Smooth muscle cell (in vitro differentiated cells): ENCODE results near the gene ASIC5. TPM values are rescaled to one million over a fixed set of nuclear protein-coding genes. Genes with fewer than 3 reads are reported as not detected.

ENCODE experiments used
- DNase-seq: peaks from one replicate; lab custom pipeline; 2025; ENCODE audit not compliant: unreplicated experiment; lab: John Stamatoyannopoulos, UW
- H2AFZ ChIP-seq: fragments of 200-600 bp; sonication (generic); 2 replicates; pipeline ENCODE4 v1.6.0; 2016; ENCODE audit warnings: antibody characterized with exemption, low read depth, mild to moderate bottlenecking
- H3F3A ChIP-seq: fragments of 200-600 bp; sonication (generic); 2 replicates; pipeline ENCODE4 v1.6.0; 2017; ENCODE audit warnings: antibody characterized with exemption, low read depth
- H3K27ac ChIP-seq: fragments of 200-600 bp; sonication (generic); 2 replicates; pipeline ENCODE4 v1.5.1; 2016; ENCODE audit warnings: low read depth, mild to moderate bottlenecking
- H3K27me3 ChIP-seq: fragments of 200-600 bp; sonication (generic); 2 replicates; pipeline ENCODE4 v1.6.1; 2016; ENCODE audit warnings: low read depth, mild to moderate bottlenecking
- H3K36me3 ChIP-seq: fragments of 200-600 bp; sonication (generic); 2 replicates; pipeline ENCODE4 v1.5.1; 2016; ENCODE audit warnings: low read depth
- H3K4me1 ChIP-seq: fragments of 200-600 bp; sonication (generic); 2 replicates; pipeline ENCODE4 v1.5.1; 2016; ENCODE audit warnings: low read depth
- H3K4me2 ChIP-seq: fragments of 200-600 bp; sonication (generic); 2 replicates; pipeline ENCODE4 v1.6.0; 2016; ENCODE audit warnings: mild to moderate bottlenecking
- H3K4me3 ChIP-seq: fragments of 200-600 bp; sonication (generic); 2 replicates; pipeline ENCODE4 v1.5.1; 2016; ENCODE audit warnings: mild to moderate bottlenecking
- H3K79me2 ChIP-seq: fragments of 200-600 bp; sonication (generic); 2 replicates; pipeline ENCODE4 v1.6.0; 2016; ENCODE audit warnings: low read depth, mild to moderate bottlenecking
- H3K9ac ChIP-seq: fragments of 200-600 bp; sonication (generic); 2 replicates; pipeline ENCODE4 v1.6.0; 2016; ENCODE audit warnings: low read depth
- H3K9me3 ChIP-seq: fragments of 200-600 bp; sonication (generic); replicated peaks from 2 replicates; pipeline ENCODE4 v1.5.1; 2016; ENCODE audit warnings: low read depth
- H4K20me1 ChIP-seq: fragments of 200-600 bp; sonication (generic); 2 replicates; pipeline ENCODE4 v1.6.0; 2016; ENCODE audit warnings: low read depth
- CTCF ChIP-seq: fragments of 200-600 bp; sonication (generic); IDR thresholded peaks from 2 replicates; pipeline ENCODE4 v1.5.1; 2017; ENCODE audit warnings: borderline replicate concordance, mild to moderate bottlenecking, antibody characterized with exemption; ENCODE audit not compliant: insufficient read depth, poor library complexity, severe bottlenecking
- WGBS: methylation state at CpG from one replicate; pipeline ENCODE4 v1.1.7; 2016; ENCODE audit warnings: low lambda C conversion rate; 5-methylcytosine and 5-hydroxymethylcytosine counted together
- polyA plus RNA-seq: library from polyadenylated mRNA; unstranded; fragments of >200 nt; fragmentation: Nextera tagmentation; extraction: Ambion mirVana; gene quantifications from 2 replicates; pipeline ENCODE4 v1.2.1, GENCODE V29; 2016
- total RNA-seq: library from RNA; depleted of rRNA; stranded (reverse); fragments of >200 nt; gene quantifications from 2 replicates; pipeline ENCODE4 v1.2.3, GENCODE V29; 2014

ASIC5 gene
- total and polyA plus RNA-seq, 2 experiments from 2014 or later: not detected

DNA sequence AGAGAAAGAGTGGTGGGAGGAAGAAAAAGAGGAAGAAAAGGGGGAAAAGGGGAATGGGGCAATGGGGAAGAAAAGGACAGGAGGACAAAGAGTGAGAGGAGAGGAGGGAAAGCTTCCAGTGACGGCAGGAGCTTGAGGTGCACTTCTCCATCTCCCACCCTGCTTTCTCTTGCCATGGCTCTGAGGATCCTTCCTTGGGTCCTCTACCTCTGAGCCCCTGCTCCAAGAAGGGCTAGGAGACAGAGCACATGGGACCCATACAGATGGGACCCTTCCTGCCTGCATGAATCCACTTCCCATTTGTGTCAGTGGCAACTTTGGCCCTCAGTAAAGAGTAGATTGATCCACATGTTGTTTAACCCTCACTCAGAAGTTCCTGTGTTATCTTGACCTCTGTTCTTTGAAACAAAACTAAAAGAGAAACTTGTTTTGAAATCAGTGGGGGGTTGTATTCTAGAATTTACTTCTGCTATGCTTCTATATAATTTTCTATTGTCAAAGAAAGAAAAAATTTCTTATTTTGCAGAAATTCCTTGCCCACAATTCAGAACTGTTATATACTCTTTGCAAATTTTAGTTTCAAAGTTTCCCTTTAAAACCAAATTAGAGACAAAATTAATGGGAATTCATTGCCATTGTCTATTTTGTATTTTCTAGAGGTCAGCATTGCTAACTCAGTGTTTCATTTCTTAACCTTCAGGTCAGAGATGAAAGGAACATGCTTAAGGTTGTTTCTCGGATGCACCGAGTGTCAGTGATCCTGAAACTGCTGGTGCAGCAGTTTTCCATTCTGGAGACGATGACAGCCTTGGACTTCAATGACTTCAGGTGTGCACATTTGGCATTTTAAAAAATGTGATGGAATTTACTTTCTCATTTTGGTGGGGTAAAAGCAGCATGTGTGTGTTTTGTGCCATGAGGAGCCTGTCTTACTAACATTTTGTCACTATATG is 42.4 kb upstream of the ASIC5 start:
- no peak for TF ChIP-seq CTCF
- Histone ChIP-seq H3F3A (peaks cover 12% of the 10 kb centered on the region), H3K4me3 (no peak overlapping the region), H3K4me1 (peaks cover 12% of the 10 kb centered on the region), H2AFZ (no peak overlapping the region), H3K27me3 (no peaks in the 10 kb centered on the region), H3K4me2 (peak overlapping the region; percentile 79), H4K20me1 (no peaks in the 10 kb centered on the region), H3K9ac (no peak overlapping the region), H3K9me3 (no peaks in the 10 kb centered on the region), H3K27ac (peak overlapping the region; percentile 94), H3K36me3 (no peaks in the 10 kb centered on the region), H3K79me2 (peaks cover 30% of the 10 kb centered on the region)
- DNase-seq: no peak
- over 99% methylated on average over 4 of the region's 4 CpGs for WGBS

DNA sequence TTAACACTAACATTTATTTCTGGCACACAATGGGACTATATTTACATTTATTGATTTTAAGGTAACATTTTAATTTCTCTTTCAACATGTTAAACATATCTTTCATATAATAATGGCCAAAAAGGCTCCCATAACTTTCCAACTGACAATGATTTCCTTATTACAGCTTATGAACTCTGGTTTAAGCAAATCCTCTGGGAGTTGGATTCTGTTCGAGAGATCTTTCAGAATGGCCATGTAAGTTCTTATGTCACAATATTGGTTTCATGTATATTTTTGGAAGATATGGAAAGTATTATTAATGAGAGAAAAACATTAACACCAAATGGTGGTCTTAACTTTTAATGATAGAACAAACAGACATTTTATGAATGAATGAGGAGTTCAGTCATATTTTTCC is 41.5 kb upstream of the ASIC5 start:
- TF ChIP-seq CTCF: no peak
- Histone ChIP-seq H3K4me2 (peak overlapping the region; percentile 79), H3K4me3 (peak overlapping the region; percentile 50), H3K36me3 (no peaks in the 10 kb centered on the region), H3K27ac (peak overlapping the region; percentile 94), H2AFZ (no peak overlapping the region), H3K79me2 (peaks cover 30% of the 10 kb centered on the region), H3K9ac (peak overlapping the region; percentile 83), H4K20me1 (no peaks in the 10 kb centered on the region), H3F3A (peaks cover 10% of the 10 kb centered on the region), H3K9me3 (no peaks in the 10 kb centered on the region), H3K27me3 (no peaks in the 10 kb centered on the region), H3K4me1 (peaks cover 12% of the 10 kb centered on the region)
- 87% methylated on average over 1 of the region's 1 CpG for WGBS
- no peak for DNase-seq

DNA sequence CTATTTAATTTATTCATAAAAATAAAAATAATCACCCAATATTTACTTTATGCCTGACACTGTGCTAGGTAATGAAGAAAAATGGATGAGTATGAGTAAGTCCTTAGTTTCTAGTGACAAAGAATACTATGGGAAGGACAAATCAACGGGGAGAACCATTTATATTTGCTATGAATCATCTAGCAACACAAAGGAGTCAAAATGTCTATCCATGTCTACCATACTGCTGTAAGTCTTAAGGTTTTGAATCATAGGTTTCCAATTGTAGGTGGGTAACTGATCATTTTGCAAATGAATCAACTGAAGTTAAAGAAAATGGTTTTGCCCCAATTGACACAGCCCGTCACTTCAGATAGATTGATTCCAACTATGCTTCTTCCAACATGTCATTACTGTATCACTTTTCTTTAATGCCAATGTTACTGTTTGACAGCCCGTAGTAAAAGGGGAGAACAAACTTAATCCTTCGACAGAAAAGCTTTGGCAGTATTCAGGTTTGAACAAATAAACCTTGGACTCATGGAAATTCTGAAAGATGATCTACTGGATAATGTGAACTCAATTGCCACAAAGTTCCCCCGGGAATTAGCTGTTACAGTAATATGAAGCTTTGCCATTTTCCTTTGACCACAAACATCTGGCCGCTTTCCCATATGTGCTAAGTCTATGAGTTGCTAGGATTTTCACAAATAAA is 40.6 kb upstream of the ASIC5 start:
- Histone ChIP-seq H3F3A (peaks cover 3% of the 10 kb centered on the region), H3K27me3 (no peaks in the 10 kb centered on the region), H2AFZ (peak overlapping the region; percentile 38), H4K20me1 (no peaks in the 10 kb centered on the region), H3K9me3 (no peaks in the 10 kb centered on the region), H3K36me3 (no peaks in the 10 kb centered on the region), H3K4me2 (peak overlapping the region; percentile 79), H3K27ac (peak overlapping the region; percentile 94), H3K79me2 (peaks cover 30% of the 10 kb centered on the region), H3K4me3 (peak overlapping the region; percentile 50), H3K9ac (peak overlapping the region; percentile 83), H3K4me1 (peaks cover 12% of the 10 kb centered on the region)
- no peak for TF ChIP-seq CTCF
- DNase-seq: no peak
- 36% methylated on average over 6 of the region's 6 CpGs for WGBS
